GM19193 (cell line): ENCODE results near the gene ZNF521.

Experiments used
- POLR2A ChIP-seq: IDR thresholded peaks from 4 replicates; pipeline ENCODE4 v1.6.1; 2011; ENCODE audit not compliant: insufficient read depth, insufficient read length; ENCODE audit errors: extremely low read depth

Gene ZNF521

GRCh38 chr18:25251068-25251467 lies 100.9 kb downstream of the ZNF521 start:
- no peak for TF ChIP-seq POLR2A

- no peak for TF ChIP-seq POLR2A
Measured at GRCh38 chr18:25250474-25250851, 101.5 kb downstream of the ZNF521 start.

- no peak for TF ChIP-seq POLR2A
Measured at GRCh38 chr18:25248755-25249154, 103.2 kb downstream of the ZNF521 start.

DNA sequence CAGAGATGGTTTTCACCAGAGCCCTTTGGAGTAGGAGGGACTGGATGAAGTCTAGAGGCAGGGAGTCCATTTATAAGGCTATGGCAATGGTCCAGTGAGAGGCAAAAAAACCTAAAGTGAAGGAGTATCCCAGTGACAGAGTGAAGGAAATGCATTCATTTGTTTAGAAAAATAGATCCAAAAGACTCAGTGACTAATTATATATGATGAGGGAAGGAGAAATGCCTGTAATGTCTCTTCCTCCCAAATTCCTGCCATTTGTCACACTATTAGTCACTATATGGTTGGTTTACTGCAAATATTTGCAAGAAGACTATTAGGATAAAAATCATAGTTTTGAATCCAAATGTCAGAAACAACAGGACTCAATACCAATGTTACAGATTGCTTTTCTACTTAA lies 104.2 kb downstream of the ZNF521 start:
- TF ChIP-seq POLR2A = no peak

DNA sequence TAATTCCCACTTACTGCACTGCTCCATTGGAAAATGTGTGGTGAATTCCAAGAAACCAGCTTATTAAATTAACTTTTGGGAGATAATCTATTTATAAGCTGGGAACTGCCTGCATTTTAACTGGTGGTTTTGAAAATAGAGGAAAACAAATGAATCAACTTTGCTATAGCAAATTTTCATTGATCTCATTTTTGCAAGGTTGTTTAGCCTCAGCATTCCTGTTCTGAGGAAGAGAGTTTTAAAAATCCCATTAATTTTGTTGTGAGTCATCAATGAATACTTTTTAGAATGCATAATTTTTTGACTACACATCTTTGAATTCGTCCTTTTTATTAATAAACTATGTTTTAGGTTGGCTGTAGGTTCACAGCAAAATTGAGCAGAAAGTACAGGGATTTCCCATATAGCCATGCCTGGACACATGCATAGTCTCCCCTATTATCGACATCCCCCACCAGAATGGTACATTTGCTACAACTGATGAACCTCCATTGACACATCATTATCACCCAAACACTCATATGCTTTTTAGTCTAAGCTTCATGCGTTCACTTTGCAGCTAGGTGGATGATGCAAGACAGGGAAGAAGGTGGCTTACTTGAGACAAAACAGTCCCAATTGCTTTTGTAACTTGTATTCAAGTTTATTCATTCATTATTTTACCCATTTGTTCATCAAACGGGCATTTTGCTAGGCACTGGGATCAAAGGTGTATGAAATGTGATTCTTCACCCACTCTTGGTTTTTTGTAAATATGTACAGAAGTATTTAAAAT lies 106.9 kb downstream of the ZNF521 start:
- TF ChIP-seq POLR2A = no peak

DNA sequence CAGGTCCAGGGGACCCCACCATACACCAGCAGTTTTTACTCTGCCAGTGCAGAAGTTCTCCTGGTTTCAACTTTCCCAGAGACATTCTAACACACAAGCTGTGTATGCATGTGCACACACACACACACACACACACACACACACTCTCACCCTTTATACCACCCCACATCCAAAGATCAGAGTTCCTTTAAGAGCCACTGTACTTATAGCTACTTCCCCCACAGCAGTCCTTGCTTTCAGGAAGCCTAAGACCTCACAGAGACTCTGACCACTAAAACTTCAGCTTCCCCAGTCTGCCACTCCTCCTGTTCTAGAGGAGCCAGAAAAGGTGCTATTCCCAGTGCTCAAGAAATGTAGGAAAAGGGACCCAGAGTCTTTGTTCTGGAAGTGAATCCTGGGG lies 107.8 kb downstream of the ZNF521 start:
- TF ChIP-seq POLR2A = no peak

GRCh38 chr18:25243754-25244153 lies 108.2 kb downstream of the ZNF521 start:
- no peak for TF ChIP-seq POLR2A

- no peak for TF ChIP-seq POLR2A
Measured at GRCh38 chr18:25243257-25243656, 108.7 kb downstream of the ZNF521 start.

GRCh38 chr18:25240420-25240770 lies 111.6 kb downstream of the ZNF521 start:
- no peak for TF ChIP-seq POLR2A

- TF ChIP-seq POLR2A = no peak
Measured at GRCh38 chr18:25239581-25240419, 112.2 kb downstream of the ZNF521 start.

DNA sequence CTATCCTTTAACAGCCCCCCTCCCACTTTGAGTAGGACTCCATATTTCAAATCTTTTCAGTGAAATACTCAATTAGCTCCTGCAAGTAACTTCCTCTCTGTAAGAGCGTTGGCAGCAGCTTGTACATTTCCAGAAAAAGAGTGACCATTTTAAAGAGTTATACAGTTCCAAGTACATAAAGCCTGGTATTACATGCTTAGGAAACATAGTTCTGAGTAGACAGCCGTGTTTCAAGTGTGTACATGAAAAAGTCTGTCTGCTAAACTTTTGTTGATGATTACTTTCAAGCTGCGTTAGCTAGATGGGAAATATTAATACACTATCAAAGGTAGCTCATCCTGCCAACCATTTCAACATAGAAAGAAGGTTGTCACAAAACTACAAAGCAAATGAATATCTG lies 112.8 kb downstream of the ZNF521 start:
- no peak for TF ChIP-seq POLR2A

DNA sequence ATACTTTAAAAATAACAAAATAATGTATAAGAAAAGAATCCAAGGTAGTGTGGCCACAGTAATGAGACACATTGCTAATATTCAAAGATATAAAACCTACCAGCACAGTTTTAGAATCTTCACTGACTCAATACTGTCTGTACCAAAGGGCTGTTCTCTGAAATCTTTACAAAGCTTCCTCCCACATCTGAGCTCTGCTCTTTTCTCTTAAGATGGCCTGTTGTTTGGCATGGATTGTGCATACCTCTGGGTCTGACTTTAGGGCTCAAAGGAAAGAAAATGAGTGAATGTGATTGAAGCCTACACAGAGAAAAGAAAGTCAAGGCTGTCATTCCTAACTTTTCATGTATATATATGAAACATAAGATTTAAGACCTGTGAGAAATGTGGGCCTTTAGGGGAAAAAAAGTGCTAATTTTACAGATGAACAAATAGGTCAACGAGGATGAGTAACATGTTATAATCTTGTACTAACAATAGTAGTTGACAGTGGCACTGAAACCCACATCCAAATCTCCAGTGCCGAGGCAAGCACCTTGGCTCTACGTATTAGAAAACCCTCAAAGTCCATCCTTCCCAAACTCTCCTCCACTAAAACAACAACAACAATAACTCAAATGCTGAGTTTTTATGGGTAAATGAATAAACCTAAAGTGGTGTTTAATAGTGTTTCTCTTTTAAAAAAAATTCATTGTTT lies 114.2 kb downstream of the ZNF521 start:
- no peak for TF ChIP-seq POLR2A

GRCh38 chr18:25236736-25237135 lies 115.2 kb downstream of the ZNF521 start:
- TF ChIP-seq POLR2A = no peak

GRCh38 chr18:25235401-25236042 lies 116.4 kb downstream of the ZNF521 start:
- TF ChIP-seq POLR2A = no peak

DNA sequence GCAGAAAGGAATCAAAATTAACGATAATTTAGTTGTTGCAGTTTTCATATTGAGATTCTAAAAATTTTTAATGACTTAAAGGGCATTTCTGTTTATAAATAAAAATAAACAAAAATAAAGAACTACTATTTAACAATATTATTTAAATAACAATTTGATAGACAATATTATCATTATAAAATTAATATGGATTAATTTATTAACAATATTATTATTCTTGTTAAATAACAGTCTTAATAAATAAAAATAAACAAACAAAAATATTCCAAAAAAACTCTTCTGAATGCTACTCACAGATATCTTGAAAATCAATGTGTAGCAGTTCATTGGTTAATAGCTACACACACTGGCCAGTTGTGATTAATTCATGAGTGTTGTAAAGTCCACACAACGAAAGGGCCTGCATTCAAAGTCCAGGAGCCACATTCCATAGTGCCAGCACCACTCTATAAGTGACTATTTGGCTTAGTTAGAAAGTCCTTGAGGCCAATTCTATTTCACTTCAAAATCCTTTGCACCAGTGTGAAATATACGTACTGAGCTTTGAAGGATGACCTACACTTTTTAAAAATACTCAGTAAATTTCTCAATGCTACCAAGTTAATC lies 117.1 kb downstream of the ZNF521 start:
- TF ChIP-seq POLR2A = no peak
